HCT116 (cell line): Measurements from ENCODE around the gene ZNF655.

Experiments
- CTCF ChIP-seq, 3 experiments: fragments of 200-600 bp in 1 of 3; sonication (generic) in 1 of 3; IDR thresholded peaks in 2 of 3; conservative IDR thresholded peaks in 1 of 3; 2 replicates each; pipeline ENCODE4 v1.5.1; 2012 to 2017; ENCODE audit warnings: low read depth in 2 of 3, low read length in 2 of 3, antibody characterized with exemption in 1 of 3, borderline replicate concordance in 1 of 3, control low read depth in 1 of 3, mild to moderate bottlenecking in 1 of 3, mixed read lengths in 1 of 3, mixed run types in 1 of 3, moderate library complexity in 1 of 3; ENCODE audit not compliant: insufficient read depth in 1 of 3
- JUND ChIP-seq: IDR thresholded peaks from 2 replicates; pipeline ENCODE4 v1.6.1; 2012
- POLR2A ChIP-seq: IDR thresholded peaks from 2 replicates; pipeline ENCODE4 v1.7.0; 2011; ENCODE audit warnings: borderline replicate concordance; ENCODE audit not compliant: insufficient read depth, insufficient read length; ENCODE audit errors: extremely low read depth
- POLR2AphosphoS5 ChIP-seq: IDR thresholded peaks from 2 replicates; pipeline ENCODE4 v1.6.1; 2011; ENCODE audit warnings: mild to moderate bottlenecking, low read depth, low read length, moderate library complexity
- SRF ChIP-seq: IDR thresholded peaks from 2 replicates; pipeline ENCODE4 v1.6.1; 2012; ENCODE audit warnings: low read depth
- TCF7L2 ChIP-seq: IDR thresholded peaks from 2 replicates; pipeline ENCODE4 v1.7.0; 2011; ENCODE audit warnings: borderline replicate concordance, inconsistent platforms; ENCODE audit not compliant: insufficient read depth, insufficient read length; ENCODE audit errors: extremely low read depth
- YY1 ChIP-seq: IDR thresholded peaks from 2 replicates; pipeline ENCODE4 v1.6.1; 2011; ENCODE audit warnings: low read length, low read depth, moderate library complexity, mild to moderate bottlenecking; ENCODE audit not compliant: insufficient replicate concordance; ENCODE audit errors: extremely low read depth
- ZNF274 ChIP-seq: fragments of 200-500 bp; sonication (Bioruptor generic); IDR thresholded peaks from 2 replicates; pipeline ENCODE4 v1.6.1; 2014; ENCODE audit warnings: mild to moderate bottlenecking, low read depth, low read length, inconsistent platforms

DNA sequence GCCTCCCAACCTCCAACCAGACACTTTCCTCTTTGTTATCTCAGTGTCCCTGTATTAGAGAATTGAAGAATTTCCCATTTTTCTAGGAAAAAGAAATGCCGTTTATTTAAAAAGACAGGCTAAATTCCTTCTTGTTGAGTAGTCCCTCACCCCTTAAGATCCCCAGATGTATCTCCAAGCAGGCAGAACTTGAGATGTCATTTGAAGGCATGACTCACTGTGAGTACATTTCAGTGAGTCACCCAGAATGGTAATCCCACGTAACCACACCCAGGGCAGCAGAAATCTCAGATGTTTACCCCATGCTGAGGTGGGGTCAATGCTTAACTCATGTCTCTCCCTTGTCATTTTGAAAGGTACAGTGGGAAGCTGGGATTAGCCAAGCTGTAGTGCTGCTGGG lies 4.4 kb downstream of the ZNF655 start:
- TF ChIP-seq SRF (peak; percentile 87), YY1 (peak; percentile 62), TCF7L2 (peak; percentile 75), CTCF (IDR thresholded peaks at IDR 0.05 in 2 of 3, conservative IDR thresholded peaks at IDR 0.05 in 1 of 3; ENCODE audit: borderline replicate concordance in 1 of 3, insufficient read depth in 1 of 3, low read depth in 2 of 3, low read length in 2 of 3) (no peak), POLR2A (no peak), POLR2AphosphoS5 (peak; percentile 61; the same call in 1 of the 2 replicates), ZNF274 (no peak), JUND (peak; percentile 100)
